A549 treated with Mapracorat at 1 μM for 4 hours (cell line): ENCODE results near the gene EXOSC9. TPM values are rescaled to one million over a fixed set of nuclear protein-coding genes. Genes with fewer than 3 reads are reported as not detected.

Experiments
- total RNA-seq: library from RNA; stranded (reverse); fragments of 200-300 nt; extraction: Qiagen RNA extraction; gene quantifications from 5 replicates; pipeline ENCODE4 v1.2.3, GENCODE V29; 2022

Gene EXOSC9, protein sequence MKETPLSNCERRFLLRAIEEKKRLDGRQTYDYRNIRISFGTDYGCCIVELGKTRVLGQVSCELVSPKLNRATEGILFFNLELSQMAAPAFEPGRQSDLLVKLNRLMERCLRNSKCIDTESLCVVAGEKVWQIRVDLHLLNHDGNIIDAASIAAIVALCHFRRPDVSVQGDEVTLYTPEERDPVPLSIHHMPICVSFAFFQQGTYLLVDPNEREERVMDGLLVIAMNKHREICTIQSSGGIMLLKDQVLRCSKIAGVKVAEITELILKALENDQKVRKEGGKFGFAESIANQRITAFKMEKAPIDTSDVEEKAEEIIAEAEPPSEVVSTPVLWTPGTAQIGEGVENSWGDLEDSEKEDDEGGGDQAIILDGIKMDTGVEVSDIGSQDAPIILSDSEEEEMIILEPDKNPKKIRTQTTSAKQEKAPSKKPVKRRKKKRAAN
- 25.9 to 36.7 TPM (median 27.3 TPM) in 5 replicates for total RNA-seq

GRCh38 chr4:121800961-121801714, at the start of gene EXOSC9:
EXOSC9 (plus strand) TSS chr4:121801323; CDS start chr4:121801425, 102 bp downstream.

DNA sequence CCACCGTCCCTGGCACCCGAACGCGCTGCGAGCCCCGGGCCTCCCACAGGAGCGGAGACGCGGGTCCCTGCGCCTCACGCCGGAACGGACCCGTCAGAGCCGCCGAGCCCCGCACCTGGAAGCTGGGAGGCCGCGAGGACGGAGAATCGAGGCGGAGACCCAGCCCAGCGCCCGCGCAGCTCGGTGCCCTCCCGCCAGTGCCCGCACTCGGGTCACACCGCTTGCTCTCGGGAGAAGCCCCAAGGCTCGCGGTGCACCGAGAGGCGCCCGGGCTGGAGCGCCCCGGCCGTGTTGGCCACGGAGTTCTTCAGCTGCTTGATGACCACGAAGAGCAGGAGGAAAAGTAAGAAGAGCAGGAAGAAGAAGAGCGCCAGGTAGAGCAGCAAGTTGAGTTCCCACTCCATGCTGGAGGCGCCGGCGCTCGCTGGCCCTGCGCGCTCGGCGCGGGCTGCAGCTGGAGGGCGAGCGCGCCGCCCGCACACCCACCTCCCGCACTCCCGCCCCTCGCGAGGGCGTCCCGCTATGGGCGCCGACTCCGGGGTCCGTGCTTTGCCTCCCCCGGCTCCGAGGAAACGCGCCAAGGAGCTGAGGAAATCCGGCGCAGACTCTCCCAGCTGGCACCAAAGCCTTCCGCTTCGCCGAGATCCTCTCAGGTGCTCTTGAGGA, 36.3 kb upstream of the EXOSC9 start, which contains the start of gene SMIM43:
Gene SMIM43 (minus strand): TSS at position 463 of the 666 bp plus-strand sequence. CDS start 59 bp downstream, at position 404.

DNA sequence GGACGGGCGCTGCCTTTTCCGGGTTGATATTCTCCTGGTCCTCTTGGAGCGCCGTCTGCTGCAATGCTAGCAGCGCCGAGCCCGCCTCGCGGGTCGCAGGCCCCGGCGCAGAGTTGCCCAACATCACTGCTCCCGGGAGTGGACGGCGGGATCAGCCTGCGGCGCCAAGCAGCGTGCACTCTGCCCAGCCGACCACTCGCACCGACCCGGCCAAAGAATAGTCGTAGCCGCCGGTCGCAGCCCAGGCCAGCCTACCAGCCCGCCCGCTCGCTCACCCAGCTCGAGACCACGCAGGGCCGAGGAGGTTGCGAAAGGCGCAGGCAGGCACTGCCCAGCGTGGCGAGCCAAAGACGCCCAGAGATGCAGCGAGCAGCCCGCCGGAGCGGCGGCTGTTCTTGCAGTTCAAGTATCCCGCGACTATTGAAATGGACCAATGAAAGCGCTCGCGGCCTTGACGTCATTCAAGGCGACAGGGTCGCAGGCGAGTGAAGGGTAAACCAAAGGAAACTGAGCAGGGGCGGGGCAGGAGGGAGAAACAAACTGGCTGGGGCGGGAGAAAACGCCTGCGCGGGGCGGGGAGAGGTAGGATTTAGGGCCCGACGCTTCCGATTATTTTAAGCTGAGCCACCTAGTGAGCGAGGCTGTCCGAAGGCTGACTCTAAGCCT, 22.5 kb downstream of the EXOSC9 start, which contains the start of gene CCNA2:
Gene CCNA2 (minus strand): TSS at position 379 of the 666 bp plus-strand sequence. CDS start 255 bp downstream, at position 124.

Other genes starting within 250 kb of the EXOSC9 start
- 487 to 569 TPM (median 497 TPM) in 5 replicates for gene ANXA5, start 104.3 kb upstream of the EXOSC9 start, total RNA-seq
- 0.11 to 0.28 TPM (median 0.15 TPM) in 5 replicates for gene SMIM43, start 36.2 kb upstream of the EXOSC9 start, total RNA-seq
- gene CCNA2, start 22.6 kb downstream of the EXOSC9 start, total RNA-seq = 38.3 to 47.7 TPM (median 44.3 TPM) in 5 replicates
- 11.7 to 14.9 TPM (median 12.5 TPM) in 5 replicates for gene BBS7, start 69.2 kb downstream of the EXOSC9 start, total RNA-seq
- 0.06 to 0.12 TPM (median 0.07 TPM) in 3 of 5 replicates, not detected in the others for gene TRPC3, start 150.7 kb downstream of the EXOSC9 start, total RNA-seq